ENCODE data around the gene RHCG.

Gene RHCG

GRCh38 chr15:89428246-89428645, 68.1 kb downstream of the RHCG start:
- WGBS, result 45% methylated on average over 2 of the region's 2 CpGs

DNA sequence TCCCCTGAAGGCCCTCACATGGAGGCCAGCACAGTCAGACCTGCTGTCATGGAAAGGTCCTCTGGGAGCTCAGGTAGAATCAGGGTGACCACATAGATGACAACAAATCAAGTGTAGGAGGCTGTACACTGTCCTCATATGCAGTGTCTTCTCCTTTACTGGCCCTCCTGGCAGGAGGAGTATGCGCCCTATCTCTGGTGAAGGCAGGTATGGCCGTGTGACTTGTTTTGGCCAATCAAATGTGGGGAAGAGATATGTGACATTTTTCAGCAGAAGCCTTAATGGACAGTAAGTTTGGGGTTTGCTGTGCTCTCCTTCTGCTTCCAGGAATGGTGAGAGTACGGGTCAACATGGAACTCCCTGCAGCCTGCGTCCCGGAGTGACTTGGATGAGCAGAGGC, 69.9 kb downstream of the RHCG start:
- Histone ChIP-seq H2AFZ (ENCODE audit: low read depth, low read length) (no peak overlapping the region), H3K23ac (ENCODE audit: low read length in 2 of 2) (no peak overlapping the region), H2AK5ac (ENCODE audit: low read length, severe bottlenecking) (no peak overlapping the region), H3K27me3 (ENCODE audit: control insufficient read depth in 1 of 2, insufficient read depth in 1 of 2, low read length in 2 of 2) (peaks cover 58 to 73% of the 10 kb centered on the region in 2 experiments), H3K79me1 (replicated peaks; ENCODE audit: low read length, poor library complexity, severe bottlenecking) (no peaks in the 10 kb centered on the region), H2BK12ac (ENCODE audit: low read length in 2 of 2) (no peak overlapping the region), H4K91ac (ENCODE audit: low read length) (no peak overlapping the region), H3K4me2 (ENCODE audit: low read length, poor library complexity, severe bottlenecking) (no peak overlapping the region), H3K4ac (ENCODE audit: low read depth in 1 of 2, low read length in 2 of 2) (no peak overlapping the region), H3K14ac (ENCODE audit: low read length in 2 of 2) (no peak overlapping the region), H3K9ac (ENCODE audit: low read length) (no peak overlapping the region), H3K27ac (ENCODE audit: low read length, poor library complexity, severe bottlenecking) (no peak overlapping the region), H3K9me3 (ENCODE audit: control insufficient read depth, low read length) (no peaks in the 10 kb centered on the region), H2BK120ac (ENCODE audit: low read depth, low read length) (no peak overlapping the region), H4K8ac (ENCODE audit: low read length) (no peak overlapping the region), H3K4me1 (ENCODE audit: control insufficient read depth, insufficient read depth, low read depth, low read length) (peaks cover 7% of the 10 kb centered on the region), H3K4me3 (ENCODE audit: insufficient read depth in 1 of 2, low read depth in 1 of 2, low read length in 2 of 2) (no peak overlapping the region), H3K36me3 (ENCODE audit: control insufficient read depth in 1 of 2, insufficient read depth in 2 of 2, low read depth in 1 of 2, low read length in 2 of 2) (no peaks in the 10 kb centered on the region), H3K18ac (ENCODE audit: low read depth in 1 of 2, low read length in 2 of 2) (no peak overlapping the region), H2BK15ac (ENCODE audit: low read depth, poor library complexity, severe bottlenecking) (no peak overlapping the region), H2BK5ac (ENCODE audit: low read depth, low read length, poor library complexity, severe bottlenecking) (no peak overlapping the region)
- DNase-seq, result no peak
- 85% methylated on average over 5 of the region's 5 CpGs for WGBS

More at GRCh38 chr15:89428246-89428645, 68.1 kb downstream of the RHCG start:
- no peak for DNase-seq
- Histone ChIP-seq H3K36me3 (ENCODE audit: control insufficient read depth in 1 of 2, insufficient read depth in 2 of 2, low read depth in 1 of 2, low read length in 2 of 2) (no peaks in the 10 kb centered on the region), H3K9me3 (ENCODE audit: control insufficient read depth, low read length) (no peaks in the 10 kb centered on the region), H3K18ac (ENCODE audit: low read depth in 1 of 2, low read length in 2 of 2) (no peak overlapping the region), H3K27me3 (ENCODE audit: control insufficient read depth in 1 of 2, insufficient read depth in 1 of 2, low read length in 2 of 2) (peaks cover 56 to 74% of the 10 kb centered on the region in 2 experiments), H2BK12ac (ENCODE audit: low read length in 2 of 2) (no peak overlapping the region), H3K9ac (ENCODE audit: low read length) (no peak overlapping the region), H3K4me2 (ENCODE audit: low read length, poor library complexity, severe bottlenecking) (no peak overlapping the region), H2AK5ac (ENCODE audit: low read length, severe bottlenecking) (no peak overlapping the region), H3K23ac (ENCODE audit: low read length in 2 of 2) (no peak overlapping the region), H3K79me1 (replicated peaks; ENCODE audit: low read length, poor library complexity, severe bottlenecking) (no peaks in the 10 kb centered on the region), H4K91ac (ENCODE audit: low read length) (no peak overlapping the region), H3K4ac (ENCODE audit: low read depth in 1 of 2, low read length in 2 of 2) (no peak overlapping the region), H2BK5ac (ENCODE audit: low read depth, low read length, poor library complexity, severe bottlenecking) (no peak overlapping the region), H2AFZ (ENCODE audit: low read depth, low read length) (no peak overlapping the region), H3K4me1 (ENCODE audit: control insufficient read depth, insufficient read depth, low read depth, low read length) (peaks cover 7% of the 10 kb centered on the region), H3K4me3 (ENCODE audit: insufficient read depth in 1 of 2, low read depth in 1 of 2, low read length in 2 of 2) (no peak overlapping the region), H3K14ac (ENCODE audit: low read length in 2 of 2) (no peak overlapping the region), H3K27ac (ENCODE audit: low read length, poor library complexity, severe bottlenecking) (no peak overlapping the region), H4K8ac (ENCODE audit: low read length) (no peak overlapping the region), H2BK15ac (ENCODE audit: low read depth, poor library complexity, severe bottlenecking) (no peak overlapping the region), H2BK120ac (ENCODE audit: low read depth, low read length) (no peak overlapping the region)

GRCh38 chr15:89423981-89424380, 72.4 kb downstream of the RHCG start:
- Histone ChIP-seq H3K4me1 (ENCODE audit: control insufficient read depth, insufficient read depth, low read depth, low read length) (peaks cover under 1% of the 10 kb centered on the region), H2BK15ac (ENCODE audit: low read depth, poor library complexity, severe bottlenecking) (no peak overlapping the region), H3K9ac (ENCODE audit: low read length) (no peak overlapping the region), H2BK12ac (ENCODE audit: low read length in 2 of 2) (no peak overlapping the region), H3K9me3 (ENCODE audit: control insufficient read depth, low read length) (no peaks in the 10 kb centered on the region), H3K27ac (ENCODE audit: low read length, poor library complexity, severe bottlenecking) (no peak overlapping the region), H3K4ac (ENCODE audit: low read depth in 1 of 2, low read length in 2 of 2) (no peak overlapping the region), H4K91ac (ENCODE audit: low read length) (no peak overlapping the region), H3K27me3 (ENCODE audit: control insufficient read depth in 1 of 2, insufficient read depth in 1 of 2, low read length in 2 of 2) (peaks cover 72 to 87% of the 10 kb centered on the region in 2 experiments), H2BK120ac (ENCODE audit: low read depth, low read length) (no peak overlapping the region), H3K23ac (ENCODE audit: low read length in 2 of 2) (no peak overlapping the region), H3K36me3 (ENCODE audit: control insufficient read depth in 1 of 2, insufficient read depth in 2 of 2, low read depth in 1 of 2, low read length in 2 of 2) (no peaks in the 10 kb centered on the region), H3K18ac (ENCODE audit: low read depth in 1 of 2, low read length in 2 of 2) (no peak overlapping the region), H3K4me2 (ENCODE audit: low read length, poor library complexity, severe bottlenecking) (no peak overlapping the region), H4K8ac (ENCODE audit: low read length) (no peak overlapping the region), H3K79me1 (replicated peaks; ENCODE audit: low read length, poor library complexity, severe bottlenecking) (no peaks in the 10 kb centered on the region), H2AFZ (ENCODE audit: low read depth, low read length) (no peak overlapping the region), H3K4me3 (ENCODE audit: insufficient read depth in 1 of 2, low read depth in 1 of 2, low read length in 2 of 2) (no peak overlapping the region), H2BK5ac (ENCODE audit: low read depth, low read length, poor library complexity, severe bottlenecking) (no peak overlapping the region), H2AK5ac (ENCODE audit: low read length, severe bottlenecking) (no peak overlapping the region), H3K14ac (ENCODE audit: low read length in 2 of 2) (no peak overlapping the region)
- 39% methylated on average over 8 of the region's 8 CpGs for WGBS
- no peak for DNase-seq
